ENCODE data around the gene SCD5. TPM values are rescaled to one million over a fixed set of nuclear protein-coding genes. Genes with fewer than 3 reads are reported as not detected.

Gene SCD5
- total RNA-seq, 2 experiments from 2014 or later, result 1.6 to 2.2 TPM

DNA sequence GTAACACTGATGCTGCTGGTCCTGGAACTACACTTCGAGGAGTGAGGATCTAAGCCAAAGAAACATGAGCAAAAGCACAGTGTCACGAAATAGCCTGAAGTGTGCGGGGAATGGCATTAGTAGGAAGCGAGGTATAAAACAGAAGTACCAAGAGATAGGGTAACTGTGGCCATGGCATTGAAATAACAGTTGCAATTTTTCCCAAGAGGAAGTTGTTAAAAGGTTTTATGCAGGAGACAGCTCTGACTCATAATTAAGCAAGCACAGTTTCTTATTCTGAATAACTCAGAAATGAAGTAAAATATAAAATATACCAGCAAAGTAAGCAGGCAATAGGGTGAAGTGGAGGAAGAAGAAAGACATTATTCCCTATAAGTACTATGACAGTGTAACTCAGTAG is 146.5 kb downstream of the SCD5 start:
- no peak overlapping the region for H3K4me3 Mint-ChIP-seq

DNA sequence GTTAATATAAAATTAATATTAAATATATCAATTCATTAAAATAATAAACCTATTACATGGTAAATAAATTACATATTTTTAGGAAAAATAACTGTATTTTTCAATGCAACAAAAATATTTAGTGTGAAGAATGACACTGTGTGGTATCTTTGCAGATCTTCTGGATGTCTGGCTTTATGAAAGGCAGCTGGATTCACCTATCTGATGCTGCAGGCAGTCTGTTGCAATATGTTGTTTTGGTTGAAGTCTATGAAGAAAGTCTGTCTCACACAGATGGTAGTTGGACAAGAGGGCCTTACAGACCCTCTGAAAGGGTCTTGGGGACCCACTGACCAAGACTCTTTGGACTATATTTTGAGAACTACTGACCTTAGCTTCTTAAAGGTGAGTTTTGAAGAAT is 147.7 kb downstream of the SCD5 start:
- no peak for DNase-seq
- intact Hi-C loops (cut with micrococcal nuclease), result no loop called here
- no peak overlapping the region for H3K27ac Mint-ChIP-seq
- H3K4me3 Mint-ChIP-seq, result no peak overlapping the region
- no peaks in the 10 kb centered on the region for H3K36me3 Mint-ChIP-seq (ENCODE audit: low read depth)
- ATAC-seq, result no peak
- no peaks in the 10 kb centered on the region for H3K4me1 Mint-ChIP-seq (ENCODE audit: low read depth)
- H3K9me3 Mint-ChIP-seq, result no peaks in the 10 kb centered on the region
- TF ChIP-seq, protein P1, sequence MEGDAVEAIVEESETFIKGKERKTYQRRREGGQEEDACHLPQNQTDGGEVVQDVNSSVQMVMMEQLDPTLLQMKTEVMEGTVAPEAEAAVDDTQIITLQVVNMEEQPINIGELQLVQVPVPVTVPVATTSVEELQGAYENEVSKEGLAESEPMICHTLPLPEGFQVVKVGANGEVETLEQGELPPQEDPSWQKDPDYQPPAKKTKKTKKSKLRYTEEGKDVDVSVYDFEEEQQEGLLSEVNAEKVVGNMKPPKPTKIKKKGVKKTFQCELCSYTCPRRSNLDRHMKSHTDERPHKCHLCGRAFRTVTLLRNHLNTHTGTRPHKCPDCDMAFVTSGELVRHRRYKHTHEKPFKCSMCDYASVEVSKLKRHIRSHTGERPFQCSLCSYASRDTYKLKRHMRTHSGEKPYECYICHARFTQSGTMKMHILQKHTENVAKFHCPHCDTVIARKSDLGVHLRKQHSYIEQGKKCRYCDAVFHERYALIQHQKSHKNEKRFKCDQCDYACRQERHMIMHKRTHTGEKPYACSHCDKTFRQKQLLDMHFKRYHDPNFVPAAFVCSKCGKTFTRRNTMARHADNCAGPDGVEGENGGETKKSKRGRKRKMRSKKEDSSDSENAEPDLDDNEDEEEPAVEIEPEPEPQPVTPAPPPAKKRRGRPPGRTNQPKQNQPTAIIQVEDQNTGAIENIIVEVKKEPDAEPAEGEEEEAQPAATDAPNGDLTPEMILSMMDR (IDR thresholded peaks at IDR 0.05), result no peak
- ChIA-PET CTCF (interaction anchor here (1.4 kb wide), 1 partner anchor 88 kb away, joined by 4 read pairs; no protein-coding TSS in a partner anchor), POLR2A (no interaction called here)
- no peaks in the 10 kb centered on the region for H3K27me3 Mint-ChIP-seq

More for the DNA sequence above, 146.5 kb downstream of the SCD5 start:
- Mint-ChIP-seq H3K27me3 (no peaks in the 10 kb centered on the region), H3K4me1 (ENCODE audit: low read depth) (no peaks in the 10 kb centered on the region), H3K9me3 (no peaks in the 10 kb centered on the region), H3K36me3 (ENCODE audit: low read depth) (no peaks in the 10 kb centered on the region), H3K27ac (no peak overlapping the region)
- ChIA-PET POLR2A (interaction anchor here (0.7 kb wide), 1 partner anchor 138 kb away, joined by 3 read pairs; no protein-coding TSS in a partner anchor), CTCF (no interaction called here)
- intact Hi-C loops (cut with micrococcal nuclease), result no loop called here
- ATAC-seq, result no peak
- DNase-seq, result no peak
- TF ChIP-seq, protein P1 (IDR thresholded peaks at IDR 0.05), result no peak

DNA sequence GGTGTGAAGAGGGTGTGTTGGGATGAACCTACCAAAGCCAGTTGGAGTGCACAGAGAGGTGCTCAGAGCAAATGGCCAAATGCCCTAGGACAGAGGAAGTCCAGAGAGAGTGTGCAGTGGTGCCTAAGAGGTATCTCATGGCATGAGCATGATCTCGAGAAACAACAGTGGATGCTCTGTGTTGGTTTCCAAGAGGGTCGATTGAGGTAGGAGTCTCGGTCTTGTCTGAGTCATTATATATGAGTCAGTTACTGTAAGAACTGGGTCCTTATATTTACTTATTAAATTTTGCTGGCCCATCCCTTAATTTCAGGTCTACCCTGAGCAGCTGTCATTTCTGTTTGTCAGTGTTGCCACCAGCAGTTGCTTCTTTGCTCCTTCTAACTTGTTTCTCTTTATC is 150.2 kb downstream of the SCD5 start:
- no peak overlapping the region for H3K27ac Mint-ChIP-seq
- H3K9me3 Mint-ChIP-seq, result no peaks in the 10 kb centered on the region
- ChIA-PET POLR2A (no interaction called here), CTCF (interaction anchor here (1.0 kb wide), 1 partner anchor 91 kb away, joined by 6 read pairs; no protein-coding TSS in a partner anchor)
- TF ChIP-seq, protein P1 (IDR thresholded peaks at IDR 0.05), result no peak
- ATAC-seq (no peak), DNase-seq (no peak)
- H3K4me1 Mint-ChIP-seq (ENCODE audit: low read depth), result no peaks in the 10 kb centered on the region
- intact Hi-C loops (cut with micrococcal nuclease), result loop anchor here (1.0 kb wide), 1 partner anchor 20 kb away; no protein-coding TSS in a partner anchor
- H3K4me3 Mint-ChIP-seq, result no peak overlapping the region
- no peaks in the 10 kb centered on the region for H3K36me3 Mint-ChIP-seq (ENCODE audit: low read depth)
- H3K27me3 Mint-ChIP-seq, result peaks cover 3% of the 10 kb centered on the region

DNA sequence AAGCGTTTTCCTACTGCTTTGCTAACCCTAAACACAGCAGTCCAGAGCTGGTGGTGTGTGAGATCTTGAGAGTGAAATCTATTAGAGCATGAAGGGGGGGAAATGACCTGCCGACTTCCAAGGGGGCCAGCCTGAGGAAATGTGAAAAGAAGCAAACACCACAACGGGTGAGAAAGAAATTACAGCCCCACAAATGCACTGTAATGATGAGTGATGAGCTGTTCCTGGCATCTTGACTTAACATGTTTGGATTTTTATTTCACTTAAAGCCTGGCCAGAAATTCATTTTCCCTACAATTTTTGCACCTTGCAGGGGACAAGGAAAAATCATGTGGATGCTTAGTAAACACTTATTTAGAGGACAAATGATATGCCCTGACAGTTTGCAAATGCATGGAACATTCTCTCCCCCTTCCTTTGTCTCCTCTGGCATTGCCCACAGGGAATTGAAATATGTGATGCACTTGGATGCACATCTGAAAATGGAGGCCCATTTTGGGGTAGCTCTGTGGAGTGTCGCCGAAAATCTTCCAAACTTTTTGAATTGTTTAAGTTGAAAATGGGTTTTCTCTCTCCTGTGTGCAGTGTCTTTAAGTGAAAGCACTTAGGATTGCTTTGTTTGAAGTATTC is 152.5 kb downstream of the SCD5 start:
- ChIA-PET CTCF (no interaction called here), POLR2A (no interaction called here)
- intact Hi-C loops (cut with micrococcal nuclease), result no loop called here
- no peaks in the 10 kb centered on the region for H3K4me1 Mint-ChIP-seq (ENCODE audit: low read depth)
- no peaks in the 10 kb centered on the region for H3K9me3 Mint-ChIP-seq
- no peak overlapping the region for H3K4me3 Mint-ChIP-seq
- H3K27ac Mint-ChIP-seq, result no peak overlapping the region
- no peak for ATAC-seq
- DNase-seq, result no peak
- H3K36me3 Mint-ChIP-seq (ENCODE audit: low read depth), result no peaks in the 10 kb centered on the region
- peaks cover 3% of the 10 kb centered on the region for H3K27me3 Mint-ChIP-seq
- TF ChIP-seq, protein P1 (IDR thresholded peaks at IDR 0.05), result no peak

DNA sequence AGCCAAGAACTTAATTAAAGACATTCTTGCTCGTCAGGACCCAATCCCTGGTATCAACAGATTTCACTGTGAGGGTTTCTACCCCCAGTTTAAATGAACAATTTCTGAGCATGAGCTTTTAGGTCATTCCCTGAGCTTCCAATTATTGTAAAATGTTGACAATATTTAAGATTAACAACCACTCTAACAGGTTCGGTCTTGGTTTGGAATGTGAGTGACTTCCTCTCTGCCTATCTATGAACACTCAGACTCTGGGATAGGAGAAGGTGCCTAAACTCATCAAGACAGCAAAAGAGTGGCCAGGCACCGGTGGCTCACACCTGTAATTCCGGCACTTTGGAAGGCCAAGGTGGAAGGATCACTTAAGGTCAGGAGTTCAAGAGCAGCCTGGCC is 153.9 kb downstream of the SCD5 start:
- intact Hi-C loops (cut with micrococcal nuclease), result no loop called here
- DNase-seq (no peak), ATAC-seq (no peak)
- H3K27me3 Mint-ChIP-seq, result peaks cover 3% of the 10 kb centered on the region
- H3K4me1 Mint-ChIP-seq (ENCODE audit: low read depth), result no peaks in the 10 kb centered on the region
- no peak overlapping the region for H3K4me3 Mint-ChIP-seq
- CTCF ChIA-PET, result no interaction called here
- no peak overlapping the region for H3K27ac Mint-ChIP-seq
- H3K9me3 Mint-ChIP-seq, result no peaks in the 10 kb centered on the region
- POLR2A ChIA-PET, result no interaction called here
- TF ChIP-seq, protein P1 (IDR thresholded peaks at IDR 0.05), result no peak
- H3K36me3 Mint-ChIP-seq (ENCODE audit: low read depth), result no peaks in the 10 kb centered on the region

Measured in activated CD8-positive, alpha-beta T cell treated with anti-CD3 and anti-CD28 coated beads for 36 hours (primary cell).